Memory B cell (primary cell): Measurements from ENCODE around the gene ETV7.

ENCODE experiments used
- ATAC-seq: fragments of 150-1000 bp; cut with Tn5 transposase; 2 replicates; pipeline ENCODE4 v1.10.0; 2021; ENCODE audit warnings: low read depth, mild to moderate bottlenecking, moderate library complexity
- DNase-seq, 2 donors: peaks; one replicate each; pipeline ENCODE4 v3.0.0; 2022; ENCODE audit warnings: low spot score in 2 of 2
- H3K27ac Mint-ChIP-seq: one replicate; pipeline ENCODE4 v1.8.0; 2022; ENCODE audit warnings: mild to moderate bottlenecking, moderate library complexity, mixed read lengths
- H3K27me3 Mint-ChIP-seq: one replicate; pipeline ENCODE4 v1.8.0; 2022; ENCODE audit warnings: mixed read lengths
- H3K36me3 Mint-ChIP-seq: one replicate; pipeline ENCODE4 v1.8.0; 2022; ENCODE audit warnings: mild to moderate bottlenecking, mixed read lengths
- H3K4me1 Mint-ChIP-seq: one replicate; pipeline ENCODE4 v1.8.0; 2022; ENCODE audit warnings: mixed read lengths
- H3K4me3 Mint-ChIP-seq: one replicate; pipeline ENCODE4 v1.8.0; 2022; ENCODE audit warnings: mild to moderate bottlenecking, moderate library complexity, mixed read lengths
- H3K9me3 Mint-ChIP-seq: one replicate; pipeline ENCODE4 v1.8.0; 2022; ENCODE audit warnings: mixed read lengths

Gene ETV7

GRCh38 chr6:36387440-36388303 is at the start of gene ETV7:
Gene ETV7 (minus strand): TSS chr6:36387669. CDS start chr6:36387541, 128 bp downstream.
- H3K27ac Mint-ChIP-seq: peak within 1 kb of the TSS; percentile 21
- H3K27me3 Mint-ChIP-seq: peaks cover 17% of the 10 kb centered on the region
- peak; percentile 67 for ATAC-seq
- H3K4me3 Mint-ChIP-seq: peak within 1 kb of the TSS; percentile 80
- peak in 1 of 2 donors; percentile 29 for DNase-seq
- H3K4me1 Mint-ChIP-seq: peaks cover 18% of the 10 kb centered on the region
- H3K36me3 Mint-ChIP-seq: no peaks in the 10 kb centered on the region
- no peaks in the 10 kb centered on the region for H3K9me3 Mint-ChIP-seq

GRCh38 chr6:36436466-36436865 is 49.0 kb upstream of the ETV7 start:
- no peaks in the 10 kb centered on the region for H3K9me3 Mint-ChIP-seq
- no peak overlapping the region for H3K4me3 Mint-ChIP-seq
- ATAC-seq: no peak
- H3K4me1 Mint-ChIP-seq: peaks cover 4% of the 10 kb centered on the region
- DNase-seq: no peak
- no peaks in the 10 kb centered on the region for H3K27me3 Mint-ChIP-seq
- H3K27ac Mint-ChIP-seq: no peak overlapping the region
- no peaks in the 10 kb centered on the region for H3K36me3 Mint-ChIP-seq

DNA sequence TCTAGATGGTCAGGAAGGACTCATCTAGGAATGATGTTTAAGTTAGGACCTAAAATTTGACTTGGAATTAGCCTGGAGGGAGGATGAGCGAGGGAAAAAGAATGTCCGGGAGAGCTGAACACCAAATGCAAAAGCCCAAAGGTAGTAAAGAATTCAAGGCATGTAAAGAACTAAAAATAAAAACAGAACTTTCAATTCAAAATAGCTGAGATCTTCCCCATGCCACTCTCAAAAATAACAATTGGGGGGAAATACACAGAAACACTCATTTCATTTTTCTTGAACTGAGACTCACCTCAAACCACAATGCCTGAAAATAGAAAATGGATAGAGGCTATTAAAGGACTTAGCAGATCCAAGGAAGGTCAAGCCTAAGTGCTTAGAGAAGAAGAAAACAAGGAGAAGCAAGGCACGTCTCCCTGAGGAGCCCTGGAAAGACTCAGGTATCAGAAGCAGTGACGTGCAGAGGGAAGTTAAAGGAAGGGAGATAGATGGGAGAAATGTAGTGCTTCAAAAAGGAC is 44.7 kb upstream of the ETV7 start:
- no peak overlapping the region for H3K4me3 Mint-ChIP-seq

GRCh38 chr6:36431197-36431596 is 43.7 kb upstream of the ETV7 start:
- DNase-seq: no peak
- no peak for ATAC-seq
- Mint-ChIP-seq H3K27ac (no peak overlapping the region), H3K36me3 (no peaks in the 10 kb centered on the region), H3K9me3 (no peaks in the 10 kb centered on the region), H3K4me3 (no peak overlapping the region), H3K4me1 (no peaks in the 10 kb centered on the region), H3K27me3 (no peaks in the 10 kb centered on the region)

More for the DNA sequence above, 44.7 kb upstream of the ETV7 start:
- DNase-seq (no peak), ATAC-seq (no peak)
- H3K27me3 Mint-ChIP-seq: no peaks in the 10 kb centered on the region
- no peaks in the 10 kb centered on the region for H3K36me3 Mint-ChIP-seq
- H3K27ac Mint-ChIP-seq: no peak overlapping the region
- H3K4me1 Mint-ChIP-seq: no peaks in the 10 kb centered on the region
- no peaks in the 10 kb centered on the region for H3K9me3 Mint-ChIP-seq

DNA sequence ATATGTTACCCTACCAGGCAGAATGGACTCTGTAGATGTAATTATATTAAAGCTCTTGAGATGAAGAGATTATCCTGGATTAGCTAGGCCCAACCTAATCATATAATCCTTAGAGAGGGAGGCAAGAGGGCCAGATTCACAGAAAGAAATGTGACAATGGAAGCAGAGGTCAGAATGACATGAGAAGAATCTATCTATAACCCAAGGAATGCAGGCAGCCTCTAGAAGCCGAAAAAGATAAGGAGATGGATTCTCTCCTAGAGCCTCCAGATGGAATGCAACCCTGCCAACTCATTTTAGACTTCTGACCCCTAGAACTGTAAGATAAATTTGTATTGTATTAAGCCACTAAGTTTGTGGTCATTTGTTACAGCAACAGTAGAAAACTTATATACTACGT is 42.9 kb upstream of the ETV7 start:
- Mint-ChIP-seq H3K27me3 (no peaks in the 10 kb centered on the region), H3K27ac (no peak overlapping the region), H3K9me3 (no peaks in the 10 kb centered on the region), H3K4me3 (no peak overlapping the region), H3K36me3 (no peaks in the 10 kb centered on the region), H3K4me1 (no peaks in the 10 kb centered on the region)
- ATAC-seq (no peak), DNase-seq (no peak)

GRCh38 chr6:36428911-36429310 is 41.4 kb upstream of the ETV7 start:
- Mint-ChIP-seq H3K4me1 (no peaks in the 10 kb centered on the region), H3K36me3 (no peaks in the 10 kb centered on the region), H3K27me3 (no peaks in the 10 kb centered on the region), H3K4me3 (no peak overlapping the region), H3K27ac (no peak overlapping the region), H3K9me3 (no peaks in the 10 kb centered on the region)
- no peak for DNase-seq
- ATAC-seq: no peak

- no peaks in the 10 kb centered on the region for H3K36me3 Mint-ChIP-seq
- ATAC-seq (no peak), DNase-seq (no peak)
- H3K27ac Mint-ChIP-seq: no peak overlapping the region
- H3K4me3 Mint-ChIP-seq: no peak overlapping the region
- peaks cover 11% of the 10 kb centered on the region for H3K4me1 Mint-ChIP-seq
- no peaks in the 10 kb centered on the region for H3K9me3 Mint-ChIP-seq
- no peaks in the 10 kb centered on the region for H3K27me3 Mint-ChIP-seq
Measured at GRCh38 chr6:36426622-36427021, 39.2 kb upstream of the ETV7 start.

DNA sequence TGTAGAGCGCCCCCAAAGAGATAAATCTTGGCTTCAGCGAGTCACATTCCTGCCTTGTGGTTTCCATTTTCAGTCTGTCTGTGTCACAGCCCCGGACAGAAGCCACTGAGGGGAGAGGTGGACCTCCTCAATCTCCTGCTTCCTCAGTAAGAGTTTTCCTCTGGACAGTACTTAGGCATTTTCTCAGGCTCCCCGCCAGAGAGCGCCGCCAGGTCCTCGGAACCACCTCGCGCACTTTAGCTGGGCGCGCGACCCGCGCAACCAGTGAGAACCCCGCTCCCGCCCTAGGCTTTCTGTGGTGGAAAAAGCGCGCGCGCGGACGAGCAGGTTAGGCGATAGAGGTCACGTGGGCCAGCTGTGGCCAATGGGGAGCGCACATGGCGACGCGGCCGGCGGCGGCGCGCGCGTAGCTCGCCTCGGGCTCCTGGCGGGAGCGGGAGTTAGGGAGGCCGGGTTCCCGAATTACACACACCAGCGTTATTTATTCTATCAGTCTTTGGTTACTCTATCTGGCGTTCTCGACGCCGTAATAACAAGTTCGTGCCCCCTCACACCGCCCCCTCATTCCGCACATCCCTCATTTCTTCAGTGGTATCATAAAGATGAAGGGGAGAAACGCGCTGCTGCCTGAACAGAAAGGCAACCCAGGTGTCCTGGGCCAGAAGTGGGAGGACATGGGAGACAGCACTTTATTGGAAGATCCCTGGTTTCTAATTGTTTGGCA is 35.8 kb upstream of the ETV7 start:
- ATAC-seq (peak; percentile 98), DNase-seq (peak; percentile 89 to 93)
- Mint-ChIP-seq H3K36me3 (no peaks in the 10 kb centered on the region), H3K9me3 (no peaks in the 10 kb centered on the region), H3K27me3 (no peaks in the 10 kb centered on the region), H3K4me1 (peaks cover 11% of the 10 kb centered on the region), H3K4me3 (peak overlapping the region; percentile 96), H3K27ac (peak overlapping the region; percentile 89)

- Mint-ChIP-seq H3K36me3 (no peaks in the 10 kb centered on the region), H3K27ac (peak overlapping the region; percentile 89), H3K27me3 (no peaks in the 10 kb centered on the region), H3K4me3 (peak overlapping the region; percentile 96), H3K4me1 (peaks cover 11% of the 10 kb centered on the region), H3K9me3 (no peaks in the 10 kb centered on the region)
- DNase-seq (no peak), ATAC-seq (no peak)
Measured at GRCh38 chr6:36422714-36423100, 35.2 kb upstream of the ETV7 start.

DNA sequence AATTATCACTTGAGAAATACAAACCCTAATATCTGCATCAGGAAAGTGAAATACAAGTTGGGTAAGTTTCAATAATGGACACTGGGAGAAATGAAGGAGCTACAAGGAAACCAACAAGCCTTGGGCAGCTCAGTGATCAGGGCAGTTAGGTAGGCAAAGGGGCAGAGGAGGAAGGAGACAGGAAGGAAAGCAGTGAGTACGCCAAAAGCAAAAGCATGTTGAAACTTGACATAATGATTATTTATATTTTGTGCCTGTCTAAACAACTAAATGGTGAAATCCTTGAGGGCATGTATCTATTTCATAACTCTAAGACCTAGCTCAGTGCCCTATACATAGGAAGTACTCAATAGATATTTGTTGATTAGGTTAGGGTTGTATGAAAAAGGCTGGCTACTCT is 31.8 kb upstream of the ETV7 start:
- Mint-ChIP-seq H3K4me1 (peaks cover 11% of the 10 kb centered on the region), H3K36me3 (no peaks in the 10 kb centered on the region), H3K4me3 (no peak overlapping the region), H3K9me3 (no peaks in the 10 kb centered on the region), H3K27ac (no peak overlapping the region), H3K27me3 (no peaks in the 10 kb centered on the region)
- ATAC-seq: no peak
- no peak for DNase-seq

- ATAC-seq (no peak), DNase-seq (no peak)
- Mint-ChIP-seq H3K4me3 (no peak overlapping the region), H3K36me3 (no peaks in the 10 kb centered on the region), H3K27ac (no peak overlapping the region), H3K4me1 (peaks cover 8% of the 10 kb centered on the region), H3K9me3 (no peaks in the 10 kb centered on the region), H3K27me3 (no peaks in the 10 kb centered on the region)
Measured at GRCh38 chr6:36418558-36418957, 31.1 kb upstream of the ETV7 start.

DNA sequence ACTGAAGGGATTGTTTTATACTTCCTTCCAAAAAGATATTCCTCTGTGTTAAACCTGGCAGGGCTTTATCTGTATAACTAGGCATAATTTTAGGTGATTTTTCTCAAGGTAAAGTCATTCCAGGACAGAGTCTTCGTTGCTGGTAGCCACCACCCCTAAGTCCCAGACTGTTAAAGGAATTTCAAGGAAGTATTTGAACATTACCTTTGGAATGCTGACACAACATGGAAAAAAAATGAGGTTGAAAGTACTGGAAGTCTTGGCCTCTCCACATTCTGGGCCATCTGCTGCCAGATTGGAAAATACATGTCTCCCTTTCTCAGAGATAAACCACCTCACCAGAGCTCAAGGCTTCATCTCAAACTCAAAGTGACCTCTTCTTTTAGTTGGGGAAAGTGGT is 27.0 kb upstream of the ETV7 start:
- Mint-ChIP-seq H3K27me3 (peaks cover 2% of the 10 kb centered on the region), H3K36me3 (peaks cover 2% of the 10 kb centered on the region), H3K4me3 (no peak overlapping the region), H3K9me3 (peaks cover 2% of the 10 kb centered on the region), H3K4me1 (no peaks in the 10 kb centered on the region), H3K27ac (no peak overlapping the region)
- ATAC-seq (no peak), DNase-seq (no peak)

DNA sequence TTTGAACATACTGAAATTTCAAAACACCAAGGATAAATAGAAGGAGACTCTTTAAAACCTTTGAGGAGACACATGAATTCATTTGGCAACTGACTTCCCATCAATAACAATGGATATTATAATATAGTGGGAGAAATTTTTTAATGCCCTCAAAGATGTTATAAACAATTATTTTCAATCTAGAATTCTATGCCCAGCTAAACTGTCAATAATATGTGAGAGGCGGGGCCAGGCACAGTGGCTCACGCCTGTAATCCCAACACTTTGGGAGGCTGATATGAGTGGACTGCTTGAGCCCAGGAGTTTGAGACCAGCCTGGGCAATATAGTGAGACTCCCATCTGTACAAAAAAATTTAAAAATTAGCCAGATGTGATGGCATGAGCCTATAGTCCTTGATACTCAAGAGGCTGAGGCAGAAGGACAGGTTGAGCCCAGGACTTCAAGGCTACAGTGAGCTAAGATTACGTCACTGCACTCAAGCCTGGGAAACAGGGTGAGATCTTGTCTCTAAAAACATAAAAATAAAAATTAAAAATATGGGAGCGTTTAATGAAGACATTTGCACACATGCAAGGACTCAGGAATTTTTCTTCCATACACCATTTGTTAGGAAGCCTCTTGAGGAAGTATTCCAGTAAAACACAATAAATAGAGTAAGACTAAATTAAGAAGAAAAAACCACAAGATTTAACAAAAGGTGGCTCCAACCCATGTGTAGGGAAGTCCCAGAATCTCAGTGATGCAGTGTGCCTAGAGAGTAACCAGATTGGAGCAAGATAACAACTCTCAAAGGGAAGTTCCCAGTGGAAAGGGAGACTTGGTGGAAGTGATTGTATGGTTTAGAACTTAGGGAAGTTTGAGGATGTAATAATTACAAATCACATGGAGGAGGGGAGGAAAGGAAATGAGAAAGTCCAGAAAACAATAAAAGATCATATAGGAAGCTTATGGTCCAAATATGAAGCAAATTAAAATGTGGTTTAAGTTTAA is 26.3 kb upstream of the ETV7 start:
- Mint-ChIP-seq H3K4me1 (no peaks in the 10 kb centered on the region), H3K9me3 (peaks cover 2% of the 10 kb centered on the region), H3K36me3 (peaks cover 2% of the 10 kb centered on the region), H3K4me3 (no peak overlapping the region), H3K27me3 (peaks cover 2% of the 10 kb centered on the region), H3K27ac (no peak overlapping the region)
- DNase-seq: no peak
- ATAC-seq: no peak
